OCI-LY7 (cell line): Measurements from ENCODE around the gene JAZF1.

Source experiments
- CTCF ChIP-seq: fragments of 200-600 bp; sonication (generic); conservative IDR thresholded peaks from 2 replicates; pipeline ENCODE4 v1.5.1; 2014; ENCODE audit warnings: mild to moderate bottlenecking, antibody characterized with exemption, low read length, moderate library complexity, mixed read lengths
- EZH2phosphoT487 ChIP-seq: fragments of 200-600 bp; sonication (generic); IDR thresholded peaks from 2 replicates; pipeline ENCODE4 v1.6.1; 2018; ENCODE audit warnings: low read depth, borderline replicate concordance, mild to moderate bottlenecking, mixed run types, antibody characterized with exemption, low read length, moderate library complexity, mixed read lengths

GRCh38 chr7:28157076-28157745, 23.4 kb downstream of the JAZF1 start:
- no peak for TF ChIP-seq CTCF
- TF ChIP-seq EZH2phosphoT487: no peak
